Colonic mucosa (tissue), 4 donors: Measurements from ENCODE around the gene GIMAP4. TPM values are rescaled to one million over a fixed set of nuclear protein-coding genes. Genes with fewer than 3 reads are reported as not detected.

Experiments
- DNase-seq: peaks from one replicate; pipeline ENCODE4 v3.0.0-alpha.2; 2020
- H3K27ac ChIP-seq: fragments of 200-600 bp; one replicate; pipeline ENCODE4 v1.8.0; 2021
- H3K27me3 ChIP-seq: fragments of 200-600 bp; one replicate; pipeline ENCODE4 v1.8.0; 2021
- H3K36me3 ChIP-seq: fragments of 200-600 bp; one replicate; pipeline ENCODE4 v1.8.0; 2021
- H3K4me1 ChIP-seq: fragments of 200-600 bp; one replicate; pipeline ENCODE4 v1.8.0; 2021; ENCODE audit warnings: mild to moderate bottlenecking
- H3K4me3 ChIP-seq: fragments of 200-600 bp; one replicate; pipeline ENCODE4 v1.8.0; 2021
- H3K9ac ChIP-seq, 2 donors: one replicate each; pipeline ENCODE4 v1.7.0; 2013; ENCODE audit warnings: control low read depth in 2 of 2, low read depth in 2 of 2, low read length in 2 of 2
- H3K9me3 ChIP-seq: fragments of 200-600 bp; one replicate; pipeline ENCODE4 v1.8.0; 2021
- CTCF ChIP-seq: fragments of 200-600 bp; IDR thresholded peaks from one replicate; pipeline ENCODE4 v1.8.0; 2022; ENCODE audit warnings: antibody characterized with exemption, mild to moderate bottlenecking
- intact Hi-C: fragments of 100-400 bp; cut with DNase I; formaldehyde crosslinking; loops from one replicate; pipeline ENCODE4 v1.14.1; 2022
- total RNA-seq, 2 donors: library from RNA; stranded (reverse); fragmentation: NEBNext Ultra II Directional in 1 of 2; extraction: Animal tissue kit (Norgen Biotek cat#: 25700) in 1 of 2; gene quantifications; one replicate each; pipeline ENCODE4 v1.2.1, GENCODE V29; 2021
- donor health status: healthy.
- donor health status: DM: no; HTN: no; CAD: no.
- donor health status: DM: no; HTN: no; CAD: no.

GIMAP4 gene
- total RNA-seq, 2 donors from 2014 or later, result 6.6 to 12.7 TPM

- Histone ChIP-seq H3K36me3 (no peaks in the 10 kb centered on the region), H3K9ac (no peak overlapping the region), H3K27ac (no peak overlapping the region), H3K4me1 (no peaks in the 10 kb centered on the region), H3K9me3 (no peaks in the 10 kb centered on the region), H3K27me3 (no peaks in the 10 kb centered on the region), H3K4me3 (no peak overlapping the region)
- DNase-seq, result no peak
- no peak for TF ChIP-seq CTCF
- intact Hi-C loops, result no loop called here
Measured at GRCh38 chr7:150564006-150564405, 3.2 kb upstream of the GIMAP4 start.

- DNase-seq, result no peak
- H3K27me3 ChIP-seq, result no peaks in the 10 kb centered on the region
- H3K9me3 ChIP-seq, result no peaks in the 10 kb centered on the region
- intact Hi-C loops, result no loop called here
- H3K27ac ChIP-seq, result no peak overlapping the region
- no peaks in the 10 kb centered on the region for H3K4me1 ChIP-seq
- H3K36me3 ChIP-seq, result no peaks in the 10 kb centered on the region
- H3K9ac ChIP-seq, result no peak overlapping the region
- no peak overlapping the region for H3K4me3 ChIP-seq
- TF ChIP-seq CTCF, result no peak
Measured at GRCh38 chr7:150564566-150564965, 2.6 kb upstream of the GIMAP4 start.

GRCh38 chr7:150565239-150565638 lies 2.0 kb upstream of the GIMAP4 start:
- Histone ChIP-seq H3K9me3 (no peaks in the 10 kb centered on the region), H3K27ac (no peak overlapping the region), H3K4me1 (no peaks in the 10 kb centered on the region), H3K27me3 (no peaks in the 10 kb centered on the region), H3K9ac (no peak overlapping the region), H3K4me3 (no peak overlapping the region), H3K36me3 (no peaks in the 10 kb centered on the region)
- TF ChIP-seq CTCF, result no peak
- intact Hi-C loops, result no loop called here
- DNase-seq, result no peak

GRCh38 chr7:150566123-150566522 lies 1.1 kb upstream of the GIMAP4 start:
- no peak overlapping the region for H3K9ac ChIP-seq
- intact Hi-C loops, result no loop called here
- no peaks in the 10 kb centered on the region for H3K27me3 ChIP-seq
- no peaks in the 10 kb centered on the region for H3K4me1 ChIP-seq
- no peak for TF ChIP-seq CTCF
- H3K9me3 ChIP-seq, result no peaks in the 10 kb centered on the region
- H3K4me3 ChIP-seq, result no peak overlapping the region
- DNase-seq, result no peak
- H3K36me3 ChIP-seq, result no peaks in the 10 kb centered on the region
- no peak overlapping the region for H3K27ac ChIP-seq

GRCh38 chr7:150566572-150566971 lies 618 bp upstream of the GIMAP4 start:
- TF ChIP-seq CTCF, result no peak

GRCh38 chr7:150567871-150568301 lies 696 bp downstream of the GIMAP4 start:
- intact Hi-C loops, result no loop called here
- Histone ChIP-seq H3K4me3 (peak overlapping the region; percentile 27), H3K9ac (peak overlapping the region; percentile 40 to 49), H3K4me1 (no peaks in the 10 kb centered on the region), H3K9me3 (no peaks in the 10 kb centered on the region), H3K27me3 (no peaks in the 10 kb centered on the region), H3K27ac (peak overlapping the region; percentile 54), H3K36me3 (no peaks in the 10 kb centered on the region)
- no peak for TF ChIP-seq CTCF
- no peak for DNase-seq

More at GRCh38 chr7:150566572-150566971, 618 bp upstream of the GIMAP4 start:
- Histone ChIP-seq H3K36me3 (no peaks in the 10 kb centered on the region), H3K9ac (no peak overlapping the region), H3K27me3 (no peaks in the 10 kb centered on the region), H3K4me3 (no peak overlapping the region), H3K9me3 (no peaks in the 10 kb centered on the region), H3K4me1 (no peaks in the 10 kb centered on the region), H3K27ac (no peak overlapping the region)
- DNase-seq, result no peak
- intact Hi-C loops, result no loop called here
